Endodermal cell (in vitro differentiated cells): ENCODE data around the gene TCEANC2. TPM values are rescaled to one million over a fixed set of nuclear protein-coding genes. Genes with fewer than 3 reads are reported as not detected.

Experiments used
- DNase-seq: peaks from one replicate; pipeline ENCODE4 v3.0.0-alpha.2; 2017
- H3K27ac ChIP-seq: 2 replicates; pipeline ENCODE4 v1.5.1; 2013; ENCODE audit warnings: mild to moderate bottlenecking, low read depth, low read length, moderate library complexity
- H3K27me3 ChIP-seq: 2 replicates; pipeline ENCODE4 v1.6.1; 2013; ENCODE audit warnings: mild to moderate bottlenecking, low read length, moderate library complexity; ENCODE audit not compliant: insufficient read depth, control insufficient read depth, poor library complexity, severe bottlenecking
- H3K36me3 ChIP-seq: 2 replicates; pipeline ENCODE4 v1.7.0; 2013; ENCODE audit warnings: mild to moderate bottlenecking, low read length, moderate library complexity; ENCODE audit not compliant: control insufficient read depth, insufficient read depth
- H3K4me1 ChIP-seq: one replicate; pipeline ENCODE4 v1.7.0; 2013; ENCODE audit warnings: low read length; ENCODE audit not compliant: control insufficient read depth, insufficient read depth
- H3K4me3 ChIP-seq: 2 replicates; pipeline ENCODE4 v1.5.1; 2013; ENCODE audit warnings: mild to moderate bottlenecking, low read length, moderate library complexity
- H3K9ac ChIP-seq: 2 replicates; pipeline ENCODE4 v1.6.1; 2013; ENCODE audit warnings: mild to moderate bottlenecking, low read length, moderate library complexity; ENCODE audit not compliant: poor library complexity, severe bottlenecking; ENCODE audit errors: extremely low read depth
- H3K9me3 ChIP-seq: 2 replicates; pipeline ENCODE4 v1.6.1; 2013; ENCODE audit warnings: mild to moderate bottlenecking, low read length, moderate library complexity; ENCODE audit not compliant: control insufficient read depth
- H3K27ac Mint-ChIP-seq: 2 replicates; pipeline ENCODE4 v1.8.0; 2020; ENCODE audit warnings: mixed read lengths
- H3K27me3 Mint-ChIP-seq: 2 replicates; pipeline ENCODE4 v1.8.0; 2021; ENCODE audit warnings: mild to moderate bottlenecking, mixed read lengths; ENCODE audit not compliant: insufficient read depth
- H3K36me3 Mint-ChIP-seq: 2 replicates; pipeline ENCODE4 v1.8.0; 2020; ENCODE audit warnings: low read depth, mixed read lengths
- H3K4me1 Mint-ChIP-seq: 2 replicates; pipeline ENCODE4 v1.8.0; 2020; ENCODE audit warnings: mixed read lengths
- H3K4me3 Mint-ChIP-seq: 2 replicates; pipeline ENCODE4 v1.8.0; 2020; ENCODE audit warnings: mild to moderate bottlenecking, moderate library complexity, mixed read lengths
- H3K9me3 Mint-ChIP-seq: 2 replicates; pipeline ENCODE4 v1.8.0; 2020; ENCODE audit warnings: mild to moderate bottlenecking, mixed read lengths
- CTCF ChIP-seq: fragments of 200-600 bp; sonication (generic); conservative IDR thresholded peaks from 2 replicates; pipeline ENCODE4 v1.5.0; 2021; ENCODE audit warnings: antibody characterized with exemption, mild to moderate bottlenecking
- WGBS, 2 experiments: methylation state at CpG; one replicate each; pipeline versions ENCODE4 v1.1.5 to v1.1.7; 2013; ENCODE audit warnings: missing lambda C conversion rate in 2 of 2, mixed read lengths in 1 of 2; ENCODE audit not compliant: insufficient coverage in 1 of 2, insufficient read length in 1 of 2; 5-methylcytosine and 5-hydroxymethylcytosine counted together
- total RNA-seq, 2 donors: library from RNA; stranded (reverse); fragmentation: NEBNext Ultra II Directional in 1 of 2; extraction: Animal tissue kit (Norgen Biotek cat#: 25700) in 1 of 2; gene quantifications; 2 replicates in 1 of 2; 3 replicates in 1 of 2; pipeline ENCODE4 v1.2.1, GENCODE V29; 2021

The TCEANC2 gene
- total RNA-seq, 2 donors from 2014 or later = 5.9 to 6.6 TPM

- Histone ChIP-seq H3K4me3 (no peak overlapping the region), H3K27ac (no peak overlapping the region), H3K36me3 (no peaks in the 10 kb centered on the region), H3K27me3 (no peaks in the 10 kb centered on the region), H3K9me3 (no peaks in the 10 kb centered on the region), H3K9ac (no peak overlapping the region), H3K4me1 (peaks cover 13% of the 10 kb centered on the region)
- DNase-seq = no peak
- no peaks in the 10 kb centered on the region for H3K36me3 Mint-ChIP-seq
- no peak for TF ChIP-seq CTCF
- H3K27ac Mint-ChIP-seq = no peak overlapping the region
- peaks cover 4% of the 10 kb centered on the region for H3K27me3 Mint-ChIP-seq
- WGBS, 2 experiments = 87 to 93% methylated on average over 4 to 6 of the region's 6 CpGs
- H3K4me1 Mint-ChIP-seq = peaks cover 24% of the 10 kb centered on the region
- no peaks in the 10 kb centered on the region for H3K9me3 Mint-ChIP-seq
- no peak overlapping the region for H3K4me3 Mint-ChIP-seq
Observed at GRCh38 chr1:54134295-54134694, 80.9 kb downstream of the TCEANC2 start.

DNA sequence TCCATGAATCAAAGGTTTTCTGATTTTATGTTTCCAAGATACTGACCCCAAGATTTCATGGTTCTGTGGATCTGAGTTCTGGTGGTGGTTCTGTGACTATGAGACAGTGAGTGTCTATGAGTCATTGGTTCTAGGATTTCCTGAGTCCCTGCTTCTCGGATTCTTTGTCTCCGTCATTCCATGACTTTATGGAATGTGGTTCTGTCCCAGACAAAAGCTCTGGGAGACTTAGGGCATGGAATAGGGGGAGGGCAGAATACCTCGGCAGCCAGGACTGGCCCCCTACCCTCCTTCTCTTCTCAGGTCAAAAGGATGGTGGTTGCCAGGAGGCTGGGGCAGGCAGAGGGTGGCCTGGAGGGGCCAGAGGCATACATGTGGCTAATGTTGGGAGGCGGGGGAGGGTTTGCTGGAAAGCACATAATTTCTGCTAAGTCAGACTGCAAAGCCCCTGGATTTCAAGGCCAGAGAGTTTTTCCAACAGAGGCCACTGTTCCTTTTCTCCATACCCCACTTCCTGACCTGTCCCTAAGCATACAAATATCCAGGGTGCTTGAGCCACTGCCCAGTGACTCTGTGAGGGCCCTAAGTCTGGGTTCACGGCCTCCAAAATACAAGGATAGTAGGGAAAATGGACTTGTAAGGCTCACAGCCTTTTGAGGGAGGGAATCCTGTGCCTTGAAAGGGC, 82.2 kb downstream of the TCEANC2 start:
- Histone ChIP-seq H3K4me3 (no peak overlapping the region), H3K27ac (peak overlapping the region; percentile 97), H3K4me1 (peaks cover 13% of the 10 kb centered on the region), H3K27me3 (no peaks in the 10 kb centered on the region), H3K9ac (no peak overlapping the region), H3K36me3 (no peaks in the 10 kb centered on the region), H3K9me3 (no peaks in the 10 kb centered on the region)
- DNase-seq = no peak
- Mint-ChIP-seq H3K27ac (peak overlapping the region; percentile 53), H3K9me3 (no peaks in the 10 kb centered on the region), H3K4me3 (no peak overlapping the region), H3K36me3 (no peaks in the 10 kb centered on the region), H3K4me1 (peaks cover 24% of the 10 kb centered on the region), H3K27me3 (no peaks in the 10 kb centered on the region)
- 69% methylated on average over 2 to 5 of the region's 5 CpGs for WGBS, 2 experiments
- no peak for TF ChIP-seq CTCF

GRCh38 chr1:54136269-54136896, 83.0 kb downstream of the TCEANC2 start:
- peaks cover 24% of the 10 kb centered on the region for H3K4me1 Mint-ChIP-seq
- Histone ChIP-seq H3K27ac (peak overlapping the region; percentile 97), H3K4me3 (no peak overlapping the region)

More at GRCh38 chr1:54136269-54136896, 83.0 kb downstream of the TCEANC2 start:
- no peaks in the 10 kb centered on the region for H3K36me3 Mint-ChIP-seq
- no peak overlapping the region for H3K4me3 Mint-ChIP-seq
- TF ChIP-seq CTCF = no peak
- Histone ChIP-seq H3K27me3 (no peaks in the 10 kb centered on the region), H3K9me3 (no peaks in the 10 kb centered on the region), H3K9ac (no peak overlapping the region), H3K4me1 (peaks cover 13% of the 10 kb centered on the region), H3K36me3 (no peaks in the 10 kb centered on the region)
- peak overlapping the region; percentile 53 for H3K27ac Mint-ChIP-seq
- H3K9me3 Mint-ChIP-seq = no peaks in the 10 kb centered on the region
- DNase-seq = peak; percentile 67
- 87 to 88% methylated on average over 7 to 17 of the region's 17 CpGs for WGBS, 2 experiments
- no peaks in the 10 kb centered on the region for H3K27me3 Mint-ChIP-seq
